RWPE2 (cell line): Measurements from ENCODE around the gene NOS2.

Source experiments
- ATAC-seq: fragments of 200-7000 bp; cut with Tn5 transposase; 3 replicates; pipeline ENCODE4 v1.9.1; 2021; ENCODE audit warnings: low read depth
- DNase-seq: peaks from one replicate; pipeline ENCODE4 v3.0.0-alpha.2; 2020; ENCODE audit warnings: low spot score
- H3K27ac ChIP-seq: fragments of 450-650 bp; 2 replicates; pipeline ENCODE4 v1.5.1; 2017; ENCODE audit warnings: mild to moderate bottlenecking; ENCODE audit not compliant: poor library complexity, severe bottlenecking
- H3K27me3 ChIP-seq: fragments of 250-450 bp; sonication (Bioruptor Pico); 2 replicates; pipeline ENCODE4 v1.5.1; 2021; ENCODE audit warnings: mild to moderate bottlenecking, moderate library complexity; ENCODE audit not compliant: insufficient read depth, poor library complexity, severe bottlenecking
- H3K36me3 ChIP-seq: fragments of 250-450 bp; sonication (Bioruptor Pico); 2 replicates; pipeline ENCODE4 v1.5.1; 2020; ENCODE audit warnings: low read depth, mild to moderate bottlenecking, moderate library complexity
- H3K4me1 ChIP-seq: fragments of 250-450 bp; sonication (Bioruptor Pico); 2 replicates; pipeline ENCODE4 v1.5.1; 2021; ENCODE audit warnings: mild to moderate bottlenecking, moderate library complexity; ENCODE audit not compliant: insufficient read depth, poor library complexity, severe bottlenecking
- H3K4me3 ChIP-seq: fragments of 250-450 bp; sonication (Bioruptor Pico); 2 replicates; pipeline ENCODE4 v1.5.1; 2021; ENCODE audit warnings: mild to moderate bottlenecking, moderate library complexity; ENCODE audit not compliant: severe bottlenecking
- H3K9me3 ChIP-seq: fragments of 250-450 bp; sonication (Bioruptor Pico); 2 replicates; pipeline ENCODE4 v1.5.1; 2021; ENCODE audit warnings: mild to moderate bottlenecking, moderate library complexity; ENCODE audit not compliant: severe bottlenecking
- TF ChIP-seq, protein P1 (sequence below): fragments of 450-650 bp; IDR thresholded peaks from one replicate; pipeline ENCODE4 v1.5.1; 2017; ENCODE audit warnings: mild to moderate bottlenecking, moderate library complexity; ENCODE audit not compliant: poor library complexity, severe bottlenecking

Gene NOS2

DNA sequence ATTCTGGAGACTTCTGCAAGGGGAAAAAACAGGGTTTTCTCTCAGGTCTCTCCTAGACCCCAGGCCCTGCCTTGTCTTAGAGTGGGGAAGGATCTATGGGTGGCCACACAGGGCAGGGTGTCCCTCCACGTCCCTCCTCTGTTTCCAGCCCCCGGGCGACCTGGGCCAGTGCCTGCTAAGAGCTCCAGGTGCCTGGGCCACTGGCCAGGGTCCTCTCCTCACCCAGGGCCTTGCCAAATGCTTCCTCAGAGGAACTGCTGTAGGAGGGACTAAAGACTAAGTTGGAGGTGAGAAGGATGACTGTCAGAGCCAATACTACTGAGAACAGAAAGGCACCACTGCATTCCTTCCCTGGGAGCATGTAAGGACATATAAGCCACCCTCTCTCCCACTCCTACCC, 11.4 kb downstream of the NOS2 start:
- Histone ChIP-seq H3K9me3 (no peaks in the 10 kb centered on the region), H3K4me3 (no peak overlapping the region), H3K27me3 (peaks cover 14% of the 10 kb centered on the region), H3K4me1 (no peaks in the 10 kb centered on the region), H3K27ac (no peak overlapping the region), H3K36me3 (no peaks in the 10 kb centered on the region)
- TF ChIP-seq, protein P1, sequence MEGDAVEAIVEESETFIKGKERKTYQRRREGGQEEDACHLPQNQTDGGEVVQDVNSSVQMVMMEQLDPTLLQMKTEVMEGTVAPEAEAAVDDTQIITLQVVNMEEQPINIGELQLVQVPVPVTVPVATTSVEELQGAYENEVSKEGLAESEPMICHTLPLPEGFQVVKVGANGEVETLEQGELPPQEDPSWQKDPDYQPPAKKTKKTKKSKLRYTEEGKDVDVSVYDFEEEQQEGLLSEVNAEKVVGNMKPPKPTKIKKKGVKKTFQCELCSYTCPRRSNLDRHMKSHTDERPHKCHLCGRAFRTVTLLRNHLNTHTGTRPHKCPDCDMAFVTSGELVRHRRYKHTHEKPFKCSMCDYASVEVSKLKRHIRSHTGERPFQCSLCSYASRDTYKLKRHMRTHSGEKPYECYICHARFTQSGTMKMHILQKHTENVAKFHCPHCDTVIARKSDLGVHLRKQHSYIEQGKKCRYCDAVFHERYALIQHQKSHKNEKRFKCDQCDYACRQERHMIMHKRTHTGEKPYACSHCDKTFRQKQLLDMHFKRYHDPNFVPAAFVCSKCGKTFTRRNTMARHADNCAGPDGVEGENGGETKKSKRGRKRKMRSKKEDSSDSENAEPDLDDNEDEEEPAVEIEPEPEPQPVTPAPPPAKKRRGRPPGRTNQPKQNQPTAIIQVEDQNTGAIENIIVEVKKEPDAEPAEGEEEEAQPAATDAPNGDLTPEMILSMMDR, result no peak
- ATAC-seq, result no peak
- no peak for DNase-seq

DNA sequence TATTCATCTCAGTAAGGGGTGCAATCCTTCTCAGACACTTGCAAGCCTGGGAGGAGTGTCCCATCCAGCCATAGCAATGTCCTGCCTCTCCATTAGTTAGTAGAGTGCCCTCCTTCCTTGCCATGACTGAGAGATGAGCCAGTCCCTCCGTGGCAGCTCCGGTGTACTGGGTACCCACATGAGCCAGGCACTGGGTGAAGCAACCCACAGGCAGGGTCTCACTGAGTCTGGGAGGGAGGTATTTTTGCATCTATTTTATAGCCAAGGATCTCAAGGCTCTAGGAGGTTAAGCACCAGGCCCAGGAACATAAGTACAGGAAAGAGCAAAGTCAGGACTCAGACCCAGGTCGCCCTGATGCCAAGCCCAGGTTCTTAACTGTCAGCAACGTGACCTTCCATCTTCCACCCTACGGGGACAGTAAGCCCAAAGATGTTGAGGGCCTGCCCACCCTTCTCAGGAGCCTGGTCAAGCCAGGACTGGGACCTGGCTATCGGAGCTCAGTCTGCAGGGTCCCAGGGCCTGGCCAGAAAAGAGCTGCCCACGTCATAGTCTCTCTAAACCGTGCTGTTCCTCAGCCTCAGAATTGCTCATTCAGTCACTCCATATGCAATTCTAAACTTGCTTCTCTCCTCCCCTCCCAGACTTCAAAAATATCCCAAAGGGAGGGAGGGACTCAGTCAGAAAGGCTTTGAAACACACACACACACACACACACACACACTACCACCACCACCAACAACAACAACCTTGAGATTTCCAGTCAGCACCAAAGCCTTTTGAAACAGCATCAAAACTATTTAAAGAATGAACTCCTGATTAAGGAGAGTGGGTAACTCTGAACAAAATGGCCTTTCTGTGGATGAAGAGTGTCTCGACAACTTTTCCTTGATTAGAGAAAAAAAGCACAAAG, 16.6 kb downstream of the NOS2 start:
- Histone ChIP-seq H3K27me3 (no peaks in the 10 kb centered on the region), H3K4me3 (no peak overlapping the region), H3K27ac (no peak overlapping the region), H3K36me3 (no peaks in the 10 kb centered on the region), H3K4me1 (no peaks in the 10 kb centered on the region), H3K9me3 (no peaks in the 10 kb centered on the region)
- TF ChIP-seq, protein P1, result no peak
- no peak for DNase-seq
- no peak for ATAC-seq

DNA sequence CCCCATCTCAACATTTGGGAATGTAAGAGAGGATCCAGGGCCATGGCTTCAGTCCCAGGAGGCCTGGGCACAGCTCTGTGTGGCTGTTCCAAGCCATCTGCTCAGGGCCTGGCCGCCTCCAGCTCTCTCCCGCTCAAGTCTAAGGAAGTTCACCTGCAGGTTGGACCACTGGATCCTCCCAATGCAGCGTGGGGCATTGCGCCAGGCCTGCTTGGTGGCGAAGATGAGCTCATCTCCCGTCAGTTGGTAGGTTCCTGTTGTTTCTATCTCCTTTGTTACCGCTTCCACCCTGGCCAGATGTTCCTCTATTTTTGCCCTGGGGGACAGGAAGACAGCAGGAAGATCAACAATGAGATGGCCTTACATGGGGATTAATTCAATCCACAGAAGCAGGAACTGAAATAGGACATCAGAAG, 17.5 kb downstream of the NOS2 start:
- Histone ChIP-seq H3K9me3 (no peaks in the 10 kb centered on the region), H3K27me3 (no peaks in the 10 kb centered on the region), H3K36me3 (no peaks in the 10 kb centered on the region), H3K4me3 (no peak overlapping the region), H3K27ac (no peak overlapping the region), H3K4me1 (no peaks in the 10 kb centered on the region)
- DNase-seq, result no peak
- TF ChIP-seq, protein P1, result no peak
- ATAC-seq, result no peak

DNA sequence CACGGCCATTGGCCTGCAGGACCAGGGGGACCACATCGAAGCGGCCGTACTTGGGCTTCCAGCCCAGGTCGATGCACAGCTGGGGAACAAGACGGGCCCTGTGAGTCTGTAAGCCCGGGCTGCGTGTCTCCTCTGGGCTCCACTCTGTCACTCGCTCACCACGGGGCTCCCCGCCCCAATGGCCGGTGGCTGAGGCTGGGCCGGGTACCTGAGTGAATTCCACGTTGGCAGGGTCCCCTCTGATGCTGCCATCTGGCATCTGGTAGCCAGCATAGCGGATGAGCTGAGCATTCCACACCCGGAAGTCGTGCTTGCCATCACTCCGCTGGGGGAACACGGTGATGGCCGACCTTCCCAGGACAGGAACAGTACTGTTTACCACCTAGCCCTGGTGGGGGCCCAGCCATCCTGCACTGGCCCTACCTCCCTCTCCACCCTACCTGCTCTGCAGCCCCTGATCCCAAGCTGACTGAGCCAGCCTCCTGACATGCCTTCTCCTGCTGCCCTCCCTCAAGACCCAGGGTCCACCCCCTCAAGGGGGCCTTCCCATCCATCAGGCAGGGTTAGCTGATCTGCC, 19.4 kb downstream of the NOS2 start:
- H3K4me1 ChIP-seq, result no peaks in the 10 kb centered on the region
- ATAC-seq (no peak), DNase-seq (no peak)
- H3K4me3 ChIP-seq, result no peak overlapping the region
- TF ChIP-seq, protein P1, result no peak
- H3K27me3 ChIP-seq, result no peaks in the 10 kb centered on the region
- no peaks in the 10 kb centered on the region for H3K36me3 ChIP-seq
- H3K27ac ChIP-seq, result no peak overlapping the region
- no peaks in the 10 kb centered on the region for H3K9me3 ChIP-seq
